ENCODE results near the gene KASH5.

KASH5 gene

GRCh38 chr19:49387936-49388372 lies at the start of gene KASH5:
TSS of gene KASH5 (plus strand) at chr19:49388249. CDS start at chr19:49390884, 2,635 bp downstream.
- DNase-seq (ENCODE audit: low read depth, low spot score), result no peak
- no peak within 1 kb of the TSS for H3K27ac ChIP-seq

GRCh38 chr19:49338691-49339300 lies 49.3 kb upstream of the KASH5 start:
- H3K27ac ChIP-seq, result no peak overlapping the region
- DNase-seq (ENCODE audit: low read depth, low spot score), result peak; percentile 51

- peak; percentile 51 for DNase-seq (ENCODE audit: low read depth, low spot score)
- H3K27ac ChIP-seq, result no peak overlapping the region
These were observed 48.6 kb upstream of the KASH5 start for GRCh38 chr19:49339301-49340068.

- no peak overlapping the region for H3K27ac ChIP-seq
- DNase-seq (ENCODE audit: low read depth, low spot score), result no peak
These were observed 47.8 kb upstream of the KASH5 start for GRCh38 chr19:49340069-49340864.

GRCh38 chr19:49340865-49341718 lies 47.0 kb upstream of the KASH5 start:
- no peak for DNase-seq (ENCODE audit: low read depth, low spot score)
- H3K27ac ChIP-seq, result no peak overlapping the region

GRCh38 chr19:49342291-49342721 lies 45.7 kb upstream of the KASH5 start:
- H3K27ac ChIP-seq, result no peak overlapping the region
- DNase-seq (ENCODE audit: low read depth, low spot score), result no peak

GRCh38 chr19:49343123-49343522 lies 44.9 kb upstream of the KASH5 start:
- no peak for DNase-seq (ENCODE audit: low read depth, low spot score)
- H3K27ac ChIP-seq, result no peak overlapping the region

- DNase-seq (ENCODE audit: low read depth, low spot score), result no peak
- H3K27ac ChIP-seq, result no peak overlapping the region
These were observed 43.3 kb upstream of the KASH5 start for GRCh38 chr19:49344505-49345423.

- DNase-seq (ENCODE audit: low read depth, low spot score), result no peak
- no peak overlapping the region for H3K27ac ChIP-seq
These were observed 40.9 kb upstream of the KASH5 start for GRCh38 chr19:49347191-49347590.

- DNase-seq (ENCODE audit: low read depth, low spot score), result no peak
- no peak overlapping the region for H3K27ac ChIP-seq
These were observed 40.2 kb upstream of the KASH5 start for GRCh38 chr19:49347835-49348234.

GRCh38 chr19:49348305-49349189 lies 39.5 kb upstream of the KASH5 start:
- DNase-seq (ENCODE audit: low read depth, low spot score), result no peak
- H3K27ac ChIP-seq, result no peak overlapping the region

- no peak overlapping the region for H3K27ac ChIP-seq
- DNase-seq (ENCODE audit: low read depth, low spot score), result no peak
These were observed 38.5 kb upstream of the KASH5 start for GRCh38 chr19:49349567-49349966.

GRCh38 chr19:49355909-49356353 lies 32.1 kb upstream of the KASH5 start:
- H3K27ac ChIP-seq, result no peak overlapping the region
- DNase-seq (ENCODE audit: low read depth, low spot score), result no peak

- DNase-seq (ENCODE audit: low read depth, low spot score), result no peak
- H3K27ac ChIP-seq, result no peak overlapping the region
These were observed 31.7 kb upstream of the KASH5 start for GRCh38 chr19:49356382-49356781.

GRCh38 chr19:49357186-49357585 lies 30.9 kb upstream of the KASH5 start:
- no peak for DNase-seq (ENCODE audit: low read depth, low spot score)
- H3K27ac ChIP-seq, result no peak overlapping the region

GRCh38 chr19:49359851-49360820 lies 27.9 kb upstream of the KASH5 start:
- DNase-seq (ENCODE audit: low read depth, low spot score), result no peak
- no peak overlapping the region for H3K27ac ChIP-seq

All from epithelial cell of prostate (primary cell).